ENCODE results near the gene SLC22A4. TPM values are rescaled to one million over a fixed set of nuclear protein-coding genes. Genes with fewer than 3 reads are reported as not detected.

SLC22A4 gene
- total RNA-seq, 1 experiment from 2014 or later: 0.72 TPM

DNA sequence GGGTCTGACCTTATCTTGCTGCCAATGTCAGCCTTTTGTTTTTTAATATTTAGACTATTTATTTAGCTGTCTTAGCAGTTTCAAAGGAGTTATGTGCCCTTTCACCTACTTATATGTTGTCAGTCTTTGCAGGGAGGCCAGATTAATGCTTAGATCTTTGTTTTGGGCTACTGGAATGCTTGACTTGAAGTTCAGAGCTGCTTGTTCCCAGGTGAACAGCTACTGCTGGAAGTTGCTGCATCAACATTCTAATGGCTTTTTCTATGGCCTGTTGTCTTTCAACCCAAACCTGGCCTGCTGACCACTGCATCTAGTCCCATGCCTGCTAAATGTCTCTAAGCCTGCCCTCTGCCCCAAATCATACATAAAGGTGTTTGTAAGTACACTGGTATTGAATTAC is 78.3 kb downstream of the SLC22A4 start:
- H3K23me2 ChIP-seq (ENCODE audit: insufficient read length, low read depth, low read length, poor library complexity, severe bottlenecking): peaks cover 3% of the 10 kb centered on the region
- no peak overlapping the region for H3K4ac ChIP-seq (ENCODE audit: low read depth, low read length)
- H3K4me2 ChIP-seq (ENCODE audit: insufficient read depth, insufficient read length, low read length): no peak overlapping the region

More for the DNA sequence above, 78.3 kb downstream of the SLC22A4 start:
- Histone ChIP-seq H2BK20ac (ENCODE audit: low read depth, low read length, poor library complexity, severe bottlenecking) (no peak overlapping the region), H2BK5ac (ENCODE audit: insufficient read length, low read length) (no peak overlapping the region), H2BK12ac (ENCODE audit: insufficient read length, low read depth, low read length) (no peak overlapping the region), H4K5ac (ENCODE audit: insufficient read length, low read depth, low read length) (no peak overlapping the region), H2AK5ac (ENCODE audit: insufficient read length, low read length) (no peak overlapping the region), H2BK15ac (ENCODE audit: low read depth, low read length) (no peak overlapping the region), H3K23ac (ENCODE audit: insufficient read length, low read depth, low read length) (no peak overlapping the region), H3K9me3 (ENCODE audit: control insufficient read depth, low read depth, low read length) (no peaks in the 10 kb centered on the region), H3K9ac (ENCODE audit: extremely low read depth, insufficient read length, low read length) (no peak overlapping the region), H2AFZ (ENCODE audit: low read length) (no peak overlapping the region), H2BK120ac (ENCODE audit: low read depth, low read length, poor library complexity, severe bottlenecking) (no peak overlapping the region), H4K20me1 (ENCODE audit: control insufficient read depth, insufficient read depth, insufficient read length) (no peaks in the 10 kb centered on the region), H3K79me2 (ENCODE audit: insufficient read depth, low read length) (no peaks in the 10 kb centered on the region), H3K18ac (ENCODE audit: insufficient read length, low read depth, low read length) (no peak overlapping the region), H3K56ac (ENCODE audit: insufficient read length, low read depth, low read length) (no peak overlapping the region), H3K27me3 (ENCODE audit: insufficient read depth, low read length) (no peaks in the 10 kb centered on the region; the same call in 1 of the 2 replicates), H3K14ac (ENCODE audit: insufficient read depth, low read length) (no peak overlapping the region), H3T11ph (ENCODE audit: low read length) (no peak overlapping the region), H3K79me1 (ENCODE audit: insufficient read depth, low read depth, low read length, poor library complexity, severe bottlenecking) (no peaks in the 10 kb centered on the region), H4K91ac (ENCODE audit: insufficient read length, low read depth, low read length) (no peak overlapping the region), H3K4me1 (ENCODE audit: insufficient read depth, low read length) (no peaks in the 10 kb centered on the region), H3K27ac (ENCODE audit: insufficient read length, low read depth, low read length) (no peak overlapping the region), H4K8ac (replicated peaks; ENCODE audit: insufficient read length, low read depth, low read length) (no peak overlapping the region)
- peaks cover 0 to 3% (median 0%) of the 10 kb centered on the region in 3 experiments; a peak in 3 of 7 replicates for H3K36me3 Mint-ChIP-seq (ENCODE audit: insufficient read depth in 1 of 3, low read depth in 3 of 3)
- peaks cover 16 to 18% of the 10 kb centered on the region in 2 experiments for H3K4me1 Mint-ChIP-seq
- H3K27me3 Mint-ChIP-seq (ENCODE audit: low read depth): peaks cover 15% of the 10 kb centered on the region
- H3K27ac Mint-ChIP-seq: no peak overlapping the region
- no peaks in the 10 kb centered on the region for H3K9me3 Mint-ChIP-seq
- H3K4me3 Mint-ChIP-seq: no peak overlapping the region
- no peak for DNase-seq
- TF ChIP-seq, protein P1, sequence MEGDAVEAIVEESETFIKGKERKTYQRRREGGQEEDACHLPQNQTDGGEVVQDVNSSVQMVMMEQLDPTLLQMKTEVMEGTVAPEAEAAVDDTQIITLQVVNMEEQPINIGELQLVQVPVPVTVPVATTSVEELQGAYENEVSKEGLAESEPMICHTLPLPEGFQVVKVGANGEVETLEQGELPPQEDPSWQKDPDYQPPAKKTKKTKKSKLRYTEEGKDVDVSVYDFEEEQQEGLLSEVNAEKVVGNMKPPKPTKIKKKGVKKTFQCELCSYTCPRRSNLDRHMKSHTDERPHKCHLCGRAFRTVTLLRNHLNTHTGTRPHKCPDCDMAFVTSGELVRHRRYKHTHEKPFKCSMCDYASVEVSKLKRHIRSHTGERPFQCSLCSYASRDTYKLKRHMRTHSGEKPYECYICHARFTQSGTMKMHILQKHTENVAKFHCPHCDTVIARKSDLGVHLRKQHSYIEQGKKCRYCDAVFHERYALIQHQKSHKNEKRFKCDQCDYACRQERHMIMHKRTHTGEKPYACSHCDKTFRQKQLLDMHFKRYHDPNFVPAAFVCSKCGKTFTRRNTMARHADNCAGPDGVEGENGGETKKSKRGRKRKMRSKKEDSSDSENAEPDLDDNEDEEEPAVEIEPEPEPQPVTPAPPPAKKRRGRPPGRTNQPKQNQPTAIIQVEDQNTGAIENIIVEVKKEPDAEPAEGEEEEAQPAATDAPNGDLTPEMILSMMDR (conservative IDR thresholded peaks at IDR 0.05): no peak

All from H9 (cell line).